GM21529 (cell line): Measurements from ENCODE around the gene DOC2B.
A peak's percentile ranks its signal among the peaks of the same experiment; 100 is the strongest.
"Not testable (repeated sequence)": the region's sequence is repeated elsewhere in the genome, so short reads cannot be mapped to it uniquely, and the experiment has no call there.

ENCODE experiments used
- ATAC-seq: cut with Tn5 transposase; IDR thresholded peaks from one replicate; pipeline ENCODE4 v1.9.1; 2021; ENCODE audit not compliant: unreplicated experiment

Gene DOC2B

GRCh38 chr17:146983-147761, 34.3 kb downstream of the DOC2B start:
- no peak for ATAC-seq

GRCh38 chr17:146546-146945, 34.9 kb downstream of the DOC2B start:
- ATAC-seq: no peak

DNA sequence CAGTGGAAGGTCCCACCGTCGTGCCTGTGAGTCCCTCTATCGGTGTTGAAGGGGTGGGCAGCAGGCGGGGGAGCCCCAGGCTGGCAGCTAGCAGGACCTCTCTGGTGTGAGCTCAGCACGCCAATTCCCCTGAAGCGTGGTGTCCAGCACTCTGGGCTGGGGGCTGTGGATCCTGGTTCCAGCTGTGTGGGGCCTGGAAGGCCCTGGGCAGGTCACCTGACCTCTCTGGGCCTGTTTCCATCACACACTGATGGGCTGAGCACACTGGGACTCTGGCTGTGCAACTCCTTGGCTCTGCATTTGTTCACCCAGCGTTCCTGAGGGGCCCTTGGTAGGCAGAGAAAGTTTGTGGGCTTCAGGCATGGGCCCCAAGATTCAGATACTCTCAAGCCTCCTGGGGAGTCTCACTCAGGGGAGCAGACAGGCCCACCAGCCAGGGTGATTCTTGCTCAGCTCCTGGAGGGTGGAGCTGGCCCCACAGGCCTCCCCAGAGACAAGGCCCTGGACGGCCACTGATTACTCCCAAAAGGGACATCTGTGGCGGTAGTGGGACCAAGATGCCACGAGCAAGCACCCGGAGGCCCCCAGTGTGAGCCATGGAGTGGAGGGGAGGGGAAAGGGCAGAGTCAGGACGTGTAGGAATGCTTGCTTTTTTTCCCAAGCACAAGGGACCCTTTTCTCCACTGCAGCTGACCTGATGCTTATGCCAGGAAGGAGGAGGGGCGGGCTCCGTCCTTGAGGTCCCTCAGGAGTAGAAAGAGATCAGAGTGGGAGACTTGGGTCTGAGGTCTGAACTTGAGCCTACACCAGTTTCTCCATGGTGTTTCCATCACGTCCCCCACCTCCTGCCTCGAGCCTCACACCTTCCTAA, 35.5 kb downstream of the DOC2B start:
- ATAC-seq: no peak

- ATAC-seq: no peak
These were observed 36.3 kb downstream of the DOC2B start for GRCh38 chr17:144936-145670.

DNA sequence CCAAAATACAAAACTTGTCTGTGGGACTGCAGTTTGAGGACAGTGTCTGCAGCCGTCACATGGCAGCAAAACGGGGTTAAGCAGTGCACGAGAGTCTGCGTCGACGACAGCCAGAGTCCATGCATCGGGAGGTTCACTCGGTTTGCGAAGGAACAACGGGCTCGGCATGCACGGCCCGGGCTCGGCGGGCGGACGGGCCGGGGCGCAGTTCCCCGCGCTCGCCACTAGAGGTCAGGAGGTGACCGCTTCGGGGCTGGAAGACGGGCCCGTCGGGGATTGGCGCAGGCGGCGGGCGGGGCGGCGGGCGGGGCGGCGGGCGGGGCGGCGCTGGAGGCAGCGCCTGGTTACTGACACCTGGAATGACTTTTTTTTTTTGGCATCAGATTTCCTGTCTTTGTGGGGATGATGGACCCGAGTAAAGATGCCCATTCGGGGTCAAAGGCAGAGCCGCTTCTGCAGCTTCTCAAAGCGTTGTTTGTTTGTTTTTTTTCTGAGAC, 37.6 kb downstream of the DOC2B start:
- no peak for ATAC-seq

DNA sequence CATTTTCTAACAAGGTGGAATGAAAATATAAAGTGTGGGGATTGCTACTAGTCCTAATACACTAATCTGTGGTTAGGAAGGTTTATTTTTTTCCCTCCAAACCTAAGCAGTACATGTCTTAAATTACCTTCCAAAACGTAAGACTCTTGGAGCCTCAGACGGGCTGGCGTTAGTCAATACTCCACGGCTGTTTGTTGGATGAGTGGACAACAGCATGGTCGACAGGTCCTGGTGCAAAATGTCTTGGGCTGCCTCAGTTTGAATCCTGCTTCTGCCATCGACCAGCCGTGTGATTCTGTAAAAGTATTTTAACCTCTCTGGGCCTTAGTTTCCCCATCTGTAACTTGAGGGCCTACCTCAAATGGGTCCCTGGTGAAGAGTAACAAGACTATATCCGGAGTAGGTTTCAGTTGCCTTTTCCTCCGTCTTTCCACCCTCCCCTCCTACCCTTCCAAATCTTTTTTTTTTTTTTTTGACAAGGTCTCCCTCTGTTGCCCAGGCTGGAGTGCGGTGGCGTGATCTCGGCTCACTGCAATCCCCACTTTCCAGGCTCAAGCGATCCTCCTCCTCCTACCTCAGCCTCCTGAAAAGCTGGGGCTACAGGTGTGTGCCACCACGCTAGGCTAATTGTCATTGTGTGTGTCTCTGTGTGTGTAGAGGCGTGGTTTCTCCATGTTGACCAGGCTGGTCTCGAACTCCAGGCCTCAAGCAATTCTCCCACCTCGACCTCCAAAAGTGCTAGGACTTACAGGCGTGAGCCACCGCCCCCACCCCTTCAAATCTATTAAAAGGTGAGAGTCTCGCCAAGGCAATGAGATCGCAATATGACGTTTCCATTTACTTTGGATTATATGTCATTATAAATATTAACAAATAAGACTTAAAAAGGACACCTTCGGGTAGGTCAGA, 38.3 kb downstream of the DOC2B start:
- ATAC-seq: no peak

DNA sequence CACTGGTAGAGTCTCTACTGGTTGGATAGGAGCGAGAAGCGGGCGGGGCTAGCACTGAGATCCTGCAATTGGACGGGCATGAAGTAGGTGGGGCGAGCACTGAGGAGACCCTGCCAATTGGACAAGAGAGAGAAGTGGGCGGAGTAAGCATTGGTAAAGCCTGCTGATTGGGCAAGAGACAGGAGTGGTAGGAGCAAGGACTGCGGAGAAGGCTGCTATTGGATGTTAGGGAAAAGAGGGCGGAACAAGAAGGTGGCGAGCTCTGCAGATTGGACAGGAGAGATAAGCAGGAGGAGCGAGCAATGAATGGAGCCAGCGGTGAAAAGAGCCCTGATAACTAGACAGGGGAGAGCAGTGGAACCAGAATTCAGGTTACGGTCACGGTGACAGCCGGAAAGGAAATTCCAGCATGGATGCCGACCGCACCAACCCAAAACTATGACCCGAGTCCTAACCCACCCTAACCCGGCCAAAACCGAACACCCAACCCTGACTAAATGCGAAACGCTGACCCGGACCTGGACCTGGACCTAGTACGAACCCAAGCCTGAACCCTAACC, 39.3 kb downstream of the DOC2B start:
- ATAC-seq: no peak

- ATAC-seq: not testable (repeated sequence)
These were observed 41.8 kb downstream of the DOC2B start for GRCh38 chr17:139401-140205.

GRCh38 chr17:137166-137807, 44.2 kb downstream of the DOC2B start, which contains the start of gene SCGB1C2:
Gene SCGB1C2, plus strand, starts transcription at chr17:137569. Its CDS starts 22 bp downstream, at chr17:137591.
- not testable (repeated sequence) for ATAC-seq

GRCh38 chr17:136531-136930, 44.9 kb downstream of the DOC2B start:
- ATAC-seq: peak; percentile 64

DNA sequence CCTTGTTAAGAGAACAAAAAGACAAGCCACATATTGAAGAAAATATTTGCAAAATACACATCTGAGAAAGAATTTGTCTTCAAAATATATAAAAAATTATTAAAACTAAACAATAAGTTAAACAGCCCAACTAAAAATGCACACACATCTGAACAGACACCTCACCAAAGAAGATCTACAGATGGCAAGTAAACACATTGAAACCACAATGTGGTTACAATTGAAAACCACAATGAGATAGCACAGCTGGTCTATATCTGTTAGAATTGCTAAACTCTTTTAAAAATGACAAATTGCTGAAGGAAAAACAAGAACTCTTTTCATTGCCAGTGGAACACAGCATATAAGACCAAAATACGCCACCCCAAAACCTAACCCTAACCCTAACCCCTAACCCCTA, 45.6 kb downstream of the DOC2B start:
- ATAC-seq: not testable (repeated sequence)

- not testable (repeated sequence) for ATAC-seq
These were observed 46.4 kb downstream of the DOC2B start for GRCh38 chr17:135022-135421.

GRCh38 chr17:134332-134785, 47.1 kb downstream of the DOC2B start:
- peak; percentile 76 for ATAC-seq

GRCh38 chr17:133932-134331, 47.5 kb downstream of the DOC2B start:
- not testable (repeated sequence) for ATAC-seq

DNA sequence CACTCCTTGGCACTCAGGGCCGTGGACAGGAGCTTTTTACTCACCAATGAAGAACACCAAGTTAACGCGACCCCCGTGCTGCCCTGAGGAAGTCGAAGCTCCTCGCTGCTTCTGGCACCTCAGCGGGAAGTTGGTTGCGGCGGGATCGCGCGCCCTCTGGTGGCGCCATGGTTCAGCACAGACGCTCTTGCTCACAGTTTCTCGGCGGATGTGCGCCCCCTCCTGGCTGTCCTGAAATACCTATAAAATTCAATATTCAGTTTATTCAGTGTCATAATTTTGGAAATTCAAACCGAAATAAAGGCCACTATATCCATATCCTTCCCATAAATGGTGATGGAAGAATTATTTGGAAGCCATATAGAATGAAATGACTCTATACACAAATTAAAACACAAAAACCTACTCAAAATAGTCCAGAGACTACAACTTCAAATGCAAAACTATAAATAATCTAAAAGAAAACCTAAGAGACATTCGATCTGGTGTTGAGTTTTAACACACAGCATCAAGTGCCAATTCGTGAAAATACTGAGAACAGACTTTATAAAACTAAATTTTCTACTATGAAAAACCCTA, 63.0 kb downstream of the DOC2B start:
- ATAC-seq: not testable (repeated sequence)

GRCh38 chr17:113111-113510, 68.3 kb downstream of the DOC2B start:
- not testable (repeated sequence) for ATAC-seq
